GM18520 (cell line): Measurements from ENCODE around the gene WNT9A.

ENCODE experiments used
- ATAC-seq: cut with Tn5 transposase; IDR thresholded peaks from one replicate; pipeline ENCODE4 v1.9.1; 2021; ENCODE audit not compliant: unreplicated experiment

The WNT9A gene

GRCh38 chr1:227942021-227942715 lies 5.6 kb downstream of the WNT9A start:
- no peak for ATAC-seq

- no peak for ATAC-seq
Measured at GRCh38 chr1:227941509-227942020, 6.2 kb downstream of the WNT9A start.

- ATAC-seq: no peak
Measured at GRCh38 chr1:227940791-227941241, 6.9 kb downstream of the WNT9A start.

- ATAC-seq: no peak
Measured at GRCh38 chr1:227939791-227940771, 7.7 kb downstream of the WNT9A start.

- no peak for ATAC-seq
Measured at GRCh38 chr1:227938911-227939790, 8.6 kb downstream of the WNT9A start.

GRCh38 chr1:227938276-227938675 lies 9.5 kb downstream of the WNT9A start:
- no peak for ATAC-seq

- no peak for ATAC-seq
Measured at GRCh38 chr1:227937838-227938145, 9.9 kb downstream of the WNT9A start.

DNA sequence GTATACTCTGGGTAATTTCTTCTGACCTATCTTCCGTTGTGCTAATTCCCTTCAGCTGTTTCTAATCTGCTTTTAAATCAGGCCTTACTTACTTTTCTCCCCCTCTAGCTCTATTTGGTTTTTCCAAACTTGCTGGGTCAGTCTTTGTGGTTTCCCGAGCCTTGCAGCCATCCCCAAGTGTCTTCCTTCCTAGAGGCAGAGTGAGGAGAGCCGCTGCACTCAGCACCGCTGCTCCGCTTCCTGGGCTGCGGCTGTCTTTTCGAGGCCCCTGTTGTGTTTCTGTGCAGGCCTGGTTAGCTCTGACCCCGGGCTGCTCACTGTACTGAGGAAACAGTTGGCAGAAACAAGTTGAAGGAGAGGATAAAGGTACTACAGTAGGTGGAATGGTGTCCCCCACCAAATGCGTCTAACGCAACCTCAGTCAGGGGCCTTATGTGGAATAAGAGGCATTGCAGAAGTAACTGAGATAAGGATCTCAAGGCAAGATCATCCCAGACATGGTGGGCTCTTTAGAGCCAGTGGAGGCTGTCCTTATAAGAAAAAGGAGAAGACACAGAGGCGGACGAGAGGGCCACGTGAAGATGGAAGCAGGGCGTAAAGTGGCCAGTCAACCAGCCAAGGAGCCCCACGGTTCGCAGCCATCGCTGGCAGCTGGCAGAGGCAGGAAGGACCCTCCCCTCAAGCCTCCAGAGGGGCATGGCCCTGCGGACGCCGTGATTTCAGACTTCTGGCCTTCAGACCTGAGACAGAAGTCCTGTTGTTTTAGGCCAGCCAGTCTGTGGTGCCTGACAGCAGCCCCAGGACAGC lies 10.5 kb downstream of the WNT9A start:
- no peak for ATAC-seq

- no peak for ATAC-seq
Measured at GRCh38 chr1:227935826-227936225, 11.9 kb downstream of the WNT9A start.

- peak; percentile 45 for ATAC-seq
Measured at GRCh38 chr1:227934476-227935313, 13.0 kb downstream of the WNT9A start.

DNA sequence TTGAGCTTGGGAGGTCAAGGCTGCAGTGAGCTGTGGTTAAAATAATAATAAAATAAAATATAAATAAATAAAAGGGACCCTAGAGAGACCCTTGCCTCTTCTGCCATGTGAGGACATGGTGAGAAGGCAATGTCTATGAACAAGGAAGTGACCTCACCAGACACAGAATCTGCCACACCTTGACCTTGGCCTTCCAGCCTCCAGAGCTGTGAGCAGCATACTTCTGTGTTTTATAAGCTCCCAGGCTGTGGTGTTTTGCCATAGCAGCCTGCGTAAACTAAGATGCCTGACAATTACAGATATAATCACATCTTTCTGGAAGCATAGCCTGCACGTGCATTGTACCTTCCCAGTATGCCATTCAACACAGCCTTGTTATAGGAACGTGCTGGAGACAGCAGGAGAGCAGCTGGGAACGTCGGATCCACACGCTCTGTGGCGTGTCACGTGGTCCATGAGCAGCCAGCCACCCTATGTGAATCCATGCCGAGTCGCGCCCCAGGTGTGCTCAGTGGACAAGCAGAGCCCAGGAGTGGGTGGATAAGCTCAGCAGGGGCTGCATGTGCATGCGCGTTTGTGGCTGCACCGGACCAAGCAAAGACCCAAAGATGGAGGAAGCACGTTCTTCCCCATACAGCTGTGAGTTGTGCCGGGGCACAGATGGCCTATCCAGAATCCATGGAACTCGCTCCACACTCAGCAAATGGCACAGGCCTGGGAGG lies 17.8 kb downstream of the WNT9A start:
- ATAC-seq: no peak

DNA sequence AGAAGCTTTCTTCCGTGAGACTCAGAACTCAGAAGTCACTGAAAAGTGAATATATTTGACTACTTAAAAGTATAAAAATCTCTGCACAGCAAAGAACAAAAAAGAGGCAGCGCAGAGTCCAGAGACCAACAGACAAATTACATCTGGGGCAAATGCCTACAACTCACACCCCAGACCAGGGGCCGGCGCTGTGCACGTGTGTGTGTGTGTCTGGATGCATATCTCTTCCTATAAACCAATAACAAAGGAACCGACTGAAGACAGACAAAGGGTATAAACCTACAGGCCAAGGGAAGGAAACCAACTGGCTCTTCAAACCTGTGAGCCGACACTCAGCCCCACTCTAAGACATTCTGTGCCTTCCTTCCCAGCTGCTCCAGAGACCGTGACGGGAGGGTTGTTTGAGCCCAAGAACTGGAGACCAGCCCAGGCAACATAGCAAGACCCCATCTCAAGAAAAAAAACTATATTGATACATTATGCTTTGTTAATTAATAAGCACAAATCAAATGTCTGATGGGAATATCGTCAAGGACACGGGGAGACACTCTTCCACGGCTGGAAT lies 18.8 kb downstream of the WNT9A start:
- no peak for ATAC-seq

DNA sequence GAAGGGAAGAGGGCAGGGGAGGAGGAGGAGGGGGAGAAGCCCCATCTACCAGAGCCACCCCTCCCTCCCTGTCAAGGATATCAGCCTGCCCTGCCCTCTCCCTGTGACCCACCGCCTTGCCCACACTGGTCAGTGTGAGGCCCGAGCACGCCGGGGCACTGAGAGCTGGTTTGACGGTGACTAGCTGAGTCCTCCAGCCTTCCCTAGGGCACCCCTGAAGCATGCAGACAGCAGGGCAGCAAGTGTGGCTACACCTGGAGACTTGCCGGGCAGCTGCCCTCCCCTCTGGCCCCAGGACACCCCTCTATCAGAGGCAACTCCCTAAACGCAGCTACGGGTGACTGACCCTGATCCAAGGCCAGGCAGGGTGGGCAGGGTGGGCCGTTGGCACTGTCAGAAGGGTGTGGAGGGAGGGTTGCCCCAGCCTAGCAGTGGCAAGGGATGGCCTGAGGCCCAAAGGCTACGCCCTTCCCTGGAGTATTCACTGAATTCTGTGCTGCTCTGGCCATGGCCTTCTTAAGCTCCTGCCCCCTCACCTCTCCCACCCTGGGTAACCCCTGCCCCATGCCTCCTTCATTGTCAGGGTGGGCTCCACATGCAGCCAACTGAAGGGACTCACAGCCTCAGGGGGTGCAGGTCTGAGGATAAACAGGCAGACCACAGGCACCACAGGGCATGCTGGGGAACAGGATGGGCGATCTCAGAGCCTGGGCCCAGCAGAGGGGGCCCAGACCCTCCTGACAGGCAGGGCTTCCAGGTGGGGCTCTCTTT lies 19.6 kb downstream of the WNT9A start:
- no peak for ATAC-seq

DNA sequence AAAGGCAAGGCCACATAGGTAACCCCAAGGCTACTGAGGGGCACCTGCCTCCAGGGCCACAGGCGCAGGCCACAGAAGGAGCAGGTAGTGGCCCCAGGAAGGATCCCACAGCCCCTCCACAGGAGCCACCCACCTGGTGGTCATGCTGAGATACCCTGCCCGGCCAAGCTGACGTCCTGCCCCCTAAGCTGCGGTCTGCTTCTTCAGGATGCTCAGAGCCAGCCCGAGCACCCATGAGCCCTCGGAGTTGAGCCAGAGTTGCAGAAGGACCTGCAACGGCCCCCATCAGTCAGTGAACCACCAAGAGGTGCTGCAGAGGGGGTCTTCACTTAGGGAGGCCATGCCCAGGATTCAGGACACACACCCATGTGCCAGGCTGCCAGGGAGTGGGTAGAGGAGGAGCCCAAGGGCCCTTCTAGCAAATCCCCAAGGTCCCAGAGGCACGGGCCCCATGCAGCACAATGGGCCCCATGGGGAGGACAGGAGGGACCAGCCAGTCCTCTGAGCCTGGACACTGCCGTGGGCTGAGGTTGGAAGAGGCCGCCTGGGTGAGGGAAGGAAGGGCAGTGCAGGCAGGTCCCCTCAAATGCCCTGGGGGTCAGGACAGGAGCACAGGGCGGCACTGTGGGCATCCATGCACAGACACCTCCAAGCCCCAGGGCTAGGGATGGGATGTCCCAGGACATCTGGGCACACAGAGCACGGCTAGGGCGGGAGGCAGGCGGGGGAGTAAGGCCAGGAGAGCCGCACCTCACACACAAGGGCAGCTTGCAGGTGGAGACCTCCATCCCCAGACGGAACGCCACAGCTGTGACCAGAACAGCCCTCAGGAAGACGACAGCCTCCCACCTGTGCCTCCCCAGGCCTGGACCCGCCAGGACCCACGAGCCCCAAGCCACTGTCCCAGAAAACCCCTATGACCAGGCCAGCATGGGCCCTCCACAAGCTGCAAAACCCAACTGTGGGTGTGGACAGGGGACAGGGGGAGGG lies 20.5 kb downstream of the WNT9A start:
- ATAC-seq: no peak

DNA sequence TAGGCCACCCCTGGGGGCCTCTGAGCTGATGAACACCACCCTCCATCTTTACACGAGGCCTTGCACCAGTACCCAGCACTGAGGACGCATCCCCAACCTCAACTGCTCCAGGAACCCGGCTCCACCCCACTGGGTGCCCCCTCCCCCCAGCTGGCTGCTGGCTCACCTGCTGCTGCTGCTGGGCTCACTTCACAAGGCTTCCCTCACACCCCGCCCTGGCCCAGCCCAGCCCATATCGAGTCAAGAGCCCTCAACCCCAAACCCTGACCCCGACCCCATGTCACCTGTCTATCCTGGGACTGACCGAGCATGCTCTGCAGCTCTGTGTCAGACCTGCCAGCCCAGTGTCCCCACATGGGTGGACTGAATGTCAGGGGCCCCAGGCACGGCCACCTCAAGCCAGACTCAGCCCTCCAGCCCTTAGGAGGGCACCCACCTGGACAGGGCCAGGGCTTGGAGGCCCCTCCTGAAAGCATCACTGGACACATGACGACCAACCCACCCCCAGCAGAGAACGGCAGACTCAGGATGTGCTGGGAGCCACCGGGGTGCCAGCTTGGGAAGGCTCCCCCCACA lies 21.4 kb downstream of the WNT9A start:
- ATAC-seq: no peak

GRCh38 chr1:227925582-227926198 lies 22.0 kb downstream of the WNT9A start:
- no peak for ATAC-seq
